Trophoblast cell (in vitro differentiated cells and primary cell): ENCODE measurements around the gene SDHB.
A peak's percentile ranks its signal among the peaks of the same experiment; 100 is the strongest.

ENCODE experiments used
- DNase-seq, 2 donors: peaks; one replicate each; pipeline ENCODE4 v3.0.0-alpha.2; 2016
- H2AFZ ChIP-seq: 2 replicates; pipeline ENCODE4 v1.6.1; 2013; ENCODE audit warnings: low read length, moderate library complexity, mild to moderate bottlenecking; ENCODE audit not compliant: insufficient read depth, poor library complexity
- H2AK5ac ChIP-seq: 2 replicates; pipeline ENCODE4 v1.6.1; 2013; ENCODE audit warnings: mild to moderate bottlenecking, low read length
- H2BK120ac ChIP-seq: 2 replicates; pipeline ENCODE4 v1.6.1; 2013; ENCODE audit warnings: low read length, mild to moderate bottlenecking, moderate library complexity; ENCODE audit not compliant: insufficient read depth, poor library complexity
- H2BK12ac ChIP-seq: 2 replicates; pipeline ENCODE4 v1.6.1; 2013; ENCODE audit warnings: mild to moderate bottlenecking, low read length, moderate library complexity
- H2BK5ac ChIP-seq: 2 replicates; pipeline ENCODE4 v1.6.1; 2013; ENCODE audit warnings: low read length, low read depth, moderate library complexity, mild to moderate bottlenecking; ENCODE audit not compliant: poor library complexity
- H3K14ac ChIP-seq: 2 replicates; pipeline ENCODE4 v1.6.1; 2013; ENCODE audit warnings: mild to moderate bottlenecking, low read length
- H3K18ac ChIP-seq: 2 replicates; pipeline ENCODE4 v1.6.1; 2013; ENCODE audit warnings: mild to moderate bottlenecking, low read length
- H3K23ac ChIP-seq: 2 replicates; pipeline ENCODE4 v1.6.1; 2013; ENCODE audit warnings: low read length
- H3K27ac ChIP-seq: 2 replicates; pipeline ENCODE4 v1.5.1; 2013; ENCODE audit warnings: low read depth, mild to moderate bottlenecking, inconsistent platforms, low read length, moderate library complexity
- H3K27me3 ChIP-seq: 2 replicates; pipeline ENCODE4 v1.6.1; 2013; ENCODE audit warnings: inconsistent platforms, mild to moderate bottlenecking, low read length, moderate library complexity; ENCODE audit not compliant: insufficient read depth
- H3K36me3 ChIP-seq, 2 experiments: 1 replicate in 1 of 2; 2 replicates in 1 of 2; pipeline ENCODE4 v1.6.1; 2013; ENCODE audit warnings: low read length in 2 of 2, mild to moderate bottlenecking in 2 of 2, moderate library complexity in 1 of 2; ENCODE audit not compliant: insufficient read depth in 2 of 2, control insufficient read depth in 1 of 2
- H3K4ac ChIP-seq: 2 replicates; pipeline ENCODE4 v1.6.1; 2013; ENCODE audit warnings: low read depth, mild to moderate bottlenecking, low read length, moderate library complexity
- H3K4me1 ChIP-seq, 2 experiments: 1 replicate in 1 of 2; 2 replicates in 1 of 2; pipeline ENCODE4 v1.6.1; 2013; ENCODE audit warnings: low read length in 2 of 2, mild to moderate bottlenecking in 2 of 2, moderate library complexity in 1 of 2; ENCODE audit not compliant: insufficient read depth in 2 of 2, control insufficient read depth in 1 of 2
- H3K4me2 ChIP-seq: 2 replicates; pipeline ENCODE4 v1.6.1; 2013; ENCODE audit warnings: inconsistent platforms, mild to moderate bottlenecking, low read length, moderate library complexity
- H3K4me3 ChIP-seq: 2 replicates; pipeline ENCODE4 v1.5.1; 2013; ENCODE audit warnings: mild to moderate bottlenecking, low read depth, low read length, inconsistent platforms
- H3K79me1 ChIP-seq: one replicate; pipeline ENCODE4 v1.6.1; 2013; ENCODE audit warnings: low read length
- H3K79me2 ChIP-seq: 2 replicates; pipeline ENCODE4 v1.6.1; 2013; ENCODE audit warnings: low read length, mild to moderate bottlenecking; ENCODE audit not compliant: control insufficient read depth, insufficient read depth, poor library complexity
- H3K9ac ChIP-seq: 2 replicates; pipeline ENCODE4 v1.6.1; 2013; ENCODE audit warnings: mild to moderate bottlenecking, low read length
- H3K9me3 ChIP-seq: 2 replicates; pipeline ENCODE4 v1.6.1; 2013; ENCODE audit warnings: low read depth, mild to moderate bottlenecking, control low read depth, inconsistent platforms, low read length; ENCODE audit not compliant: insufficient read depth
- H4K12ac ChIP-seq: 2 replicates; pipeline ENCODE4 v1.6.1; 2013; ENCODE audit warnings: low read depth, mild to moderate bottlenecking, low read length, moderate library complexity
- H4K8ac ChIP-seq: 2 replicates; pipeline ENCODE4 v1.6.1; 2013; ENCODE audit warnings: low read depth, mild to moderate bottlenecking, low read length, moderate library complexity
- H4K91ac ChIP-seq: one replicate; pipeline ENCODE4 v1.6.1; 2013; ENCODE audit warnings: low read depth, mild to moderate bottlenecking, low read length, moderate library complexity
- WGBS: extraction: QIAGEN DNeasy Blood & Tissue Kit; methylation state at CpG from one replicate; pipeline ENCODE4 v1.1.7; 2013; ENCODE audit warnings: missing lambda C conversion rate; ENCODE audit not compliant: insufficient read length, insufficient coverage; ENCODE audit errors: extremely low coverage; 5-methylcytosine and 5-hydroxymethylcytosine counted together

SDHB gene

DNA sequence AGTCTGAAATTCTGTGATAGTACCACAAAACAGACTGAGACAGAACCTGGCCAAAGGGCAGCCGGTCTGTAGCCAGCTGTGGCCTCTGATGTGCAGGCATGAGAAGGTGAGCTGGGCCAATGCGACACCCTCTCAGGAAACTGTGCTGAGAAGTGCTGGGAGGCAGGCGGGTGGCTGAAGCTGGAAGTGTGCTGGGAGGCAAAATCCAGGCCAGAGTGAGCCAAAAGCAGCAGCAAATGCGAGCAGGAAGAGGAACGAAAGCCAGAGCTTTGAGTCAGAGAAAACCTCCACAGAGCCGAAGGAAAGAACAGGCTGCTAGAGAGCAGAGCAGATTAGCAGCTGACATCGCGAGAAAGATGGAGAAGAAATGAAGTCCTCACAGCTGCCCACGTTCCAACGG is 31.9 kb downstream of the SDHB start:
- peaks cover 3% of the 10 kb centered on the region for H3K79me1 ChIP-seq
- no peak for DNase-seq
- no peak overlapping the region for H3K23ac ChIP-seq
- H2BK12ac ChIP-seq: no peak overlapping the region
- H3K4me2 ChIP-seq: no peak overlapping the region
- no peak overlapping the region for H2AFZ ChIP-seq
- H3K27ac ChIP-seq: peak overlapping the region; percentile 1
- no peaks in the 10 kb centered on the region for H3K79me2 ChIP-seq
- H3K9me3 ChIP-seq: peaks cover 3% of the 10 kb centered on the region
- H3K27me3 ChIP-seq: no peaks in the 10 kb centered on the region
- peak overlapping the region; percentile 70 for H4K12ac ChIP-seq
- no peak overlapping the region for H2AK5ac ChIP-seq
- no peak overlapping the region for H2BK120ac ChIP-seq
- H4K8ac ChIP-seq: no peak overlapping the region
- no peak overlapping the region for H2BK5ac ChIP-seq
- H3K4me3 ChIP-seq: no peak overlapping the region
- no peak overlapping the region for H3K18ac ChIP-seq
- H3K4me1 ChIP-seq: peaks cover 9 to 19% of the 10 kb centered on the region in 2 experiments
- no peak overlapping the region for H3K4ac ChIP-seq
- no peak overlapping the region for H3K9ac ChIP-seq
- peaks cover 41 to 60% of the 10 kb centered on the region in 2 experiments for H3K36me3 ChIP-seq
- no CpG with 5 or more reads among the region's 10 CpGs for WGBS
- H4K91ac ChIP-seq: no peak overlapping the region
- H3K14ac ChIP-seq: no peak overlapping the region

DNA sequence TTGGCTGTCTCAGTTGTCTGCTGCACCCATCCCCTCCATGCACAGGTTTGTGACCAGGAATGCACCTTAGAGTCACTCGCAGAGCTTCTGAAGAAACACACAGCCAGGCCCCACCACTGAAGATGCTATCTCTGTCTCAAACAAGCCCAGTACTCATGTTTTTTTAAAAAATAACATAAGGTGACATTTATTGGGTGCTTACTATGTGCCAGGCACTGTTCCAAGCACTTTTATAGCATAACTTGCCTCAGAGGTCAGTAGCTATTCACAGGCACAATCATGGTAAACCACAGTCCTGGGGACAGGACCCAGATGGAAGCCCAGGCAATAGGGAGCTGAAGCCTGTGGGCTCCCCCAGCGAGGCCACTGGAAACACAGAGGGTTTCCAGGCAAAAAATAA is 33.3 kb downstream of the SDHB start:
- no peak overlapping the region for H3K4ac ChIP-seq
- no peak overlapping the region for H3K14ac ChIP-seq
- H3K27ac ChIP-seq: no peak overlapping the region
- no peak overlapping the region for H3K23ac ChIP-seq
- H4K8ac ChIP-seq: no peak overlapping the region
- H2BK12ac ChIP-seq: no peak overlapping the region
- H3K79me1 ChIP-seq: peaks cover 8% of the 10 kb centered on the region
- peaks cover 3% of the 10 kb centered on the region for H3K9me3 ChIP-seq
- peaks cover 15 to 26% of the 10 kb centered on the region in 2 experiments for H3K4me1 ChIP-seq
- no peak overlapping the region for H3K18ac ChIP-seq
- no peaks in the 10 kb centered on the region for H3K27me3 ChIP-seq
- no peak overlapping the region for H3K9ac ChIP-seq
- no CpG with 5 or more reads among the region's 2 CpGs for WGBS
- no peak overlapping the region for H3K4me3 ChIP-seq
- H3K36me3 ChIP-seq: peaks cover 38 to 50% of the 10 kb centered on the region in 2 experiments
- H2AFZ ChIP-seq: no peak overlapping the region
- no peak overlapping the region for H4K12ac ChIP-seq
- H3K79me2 ChIP-seq: no peaks in the 10 kb centered on the region
- no peak overlapping the region for H2AK5ac ChIP-seq
- no peak overlapping the region for H4K91ac ChIP-seq
- H2BK5ac ChIP-seq: no peak overlapping the region
- no peak overlapping the region for H2BK120ac ChIP-seq
- no peak overlapping the region for H3K4me2 ChIP-seq
- DNase-seq: no peak

DNA sequence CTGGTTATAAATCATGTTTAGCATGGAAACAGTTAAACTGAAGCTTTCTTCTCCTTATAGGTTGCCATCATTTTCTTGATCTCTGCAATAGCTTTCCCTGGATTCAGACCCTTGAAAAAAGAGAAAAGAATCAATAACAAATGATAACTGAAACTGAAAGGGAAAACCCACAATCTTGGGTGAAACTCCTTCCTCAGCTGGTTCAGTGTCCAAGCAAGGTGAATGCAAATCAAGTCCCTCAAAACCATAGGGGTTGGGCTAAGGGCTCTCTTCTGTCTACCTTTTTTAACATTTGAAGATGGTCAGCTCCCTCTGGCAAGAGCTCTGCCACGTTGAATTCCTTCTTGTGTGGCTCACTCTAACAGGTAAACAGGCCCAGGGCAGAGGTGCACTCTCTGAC is 35.0 kb downstream of the SDHB start:
- no peak overlapping the region for H2AK5ac ChIP-seq
- H3K79me1 ChIP-seq: peaks cover 10% of the 10 kb centered on the region
- no peaks in the 10 kb centered on the region for H3K9me3 ChIP-seq
- H3K18ac ChIP-seq: no peak overlapping the region
- no peak overlapping the region for H3K23ac ChIP-seq
- H3K79me2 ChIP-seq: no peaks in the 10 kb centered on the region
- no peak overlapping the region for H2AFZ ChIP-seq
- H4K8ac ChIP-seq: no peak overlapping the region
- no peak overlapping the region for H3K4me2 ChIP-seq
- no peak overlapping the region for H2BK5ac ChIP-seq
- no peak overlapping the region for H3K9ac ChIP-seq
- H2BK12ac ChIP-seq: no peak overlapping the region
- H3K36me3 ChIP-seq: peaks cover 33 to 44% of the 10 kb centered on the region in 2 experiments
- no peak overlapping the region for H3K14ac ChIP-seq
- H3K4me3 ChIP-seq: no peak overlapping the region
- no peak overlapping the region for H4K91ac ChIP-seq
- H3K4me1 ChIP-seq: peaks cover 18 to 25% of the 10 kb centered on the region in 2 experiments
- no peak overlapping the region for H2BK120ac ChIP-seq
- no peak overlapping the region for H3K27ac ChIP-seq
- no peak overlapping the region for H3K4ac ChIP-seq
- DNase-seq: no peak
- H4K12ac ChIP-seq: no peak overlapping the region
- WGBS: no CpG with 5 or more reads among the region's 1 CpG
- no peaks in the 10 kb centered on the region for H3K27me3 ChIP-seq

DNA sequence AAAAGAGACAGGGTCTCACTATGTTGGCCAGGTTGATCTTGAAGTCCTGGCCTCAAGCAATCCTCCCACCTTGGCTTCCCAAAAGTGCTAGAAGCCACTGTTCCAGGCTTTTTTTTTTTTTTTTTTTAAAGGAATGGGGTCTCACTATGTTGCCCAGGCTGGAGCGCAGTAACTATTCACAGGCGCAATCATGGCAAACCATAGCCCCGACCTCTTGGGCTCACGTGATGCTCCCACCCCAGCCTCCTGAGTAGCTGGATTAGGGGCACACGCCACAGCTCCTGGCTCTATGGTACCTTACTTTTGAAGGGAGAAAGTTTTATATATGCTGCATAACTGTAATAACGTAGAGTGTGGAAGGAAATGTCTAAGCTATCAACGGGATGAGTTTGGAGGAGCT is 36.4 kb downstream of the SDHB start:
- whole genome bisulfite sequencing: no CpG with 5 or more reads among the region's 7 CpGs
- H3K36me3 ChIP-seq: peaks cover 32 to 33% of the 10 kb centered on the region in 2 experiments
- no peak overlapping the region for H2BK5ac ChIP-seq
- H4K12ac ChIP-seq: no peak overlapping the region
- H3K27ac ChIP-seq: no peak overlapping the region
- DNase-seq: no peak
- H2AK5ac ChIP-seq: no peak overlapping the region
- no peak overlapping the region for H3K4me2 ChIP-seq
- H3K4me3 ChIP-seq: no peak overlapping the region
- no peak overlapping the region for H2AFZ ChIP-seq
- peaks cover 11% of the 10 kb centered on the region for H3K79me1 ChIP-seq
- no peaks in the 10 kb centered on the region for H3K27me3 ChIP-seq
- H3K18ac ChIP-seq: no peak overlapping the region
- no peak overlapping the region for H2BK12ac ChIP-seq
- no peak overlapping the region for H3K23ac ChIP-seq
- H3K14ac ChIP-seq: no peak overlapping the region
- no peak overlapping the region for H3K4ac ChIP-seq
- H3K79me2 ChIP-seq: no peaks in the 10 kb centered on the region
- peaks cover 20 to 25% of the 10 kb centered on the region in 2 experiments for H3K4me1 ChIP-seq
- no peak overlapping the region for H2BK120ac ChIP-seq
- H3K9ac ChIP-seq: no peak overlapping the region
- H4K91ac ChIP-seq: no peak overlapping the region
- H3K9me3 ChIP-seq: no peaks in the 10 kb centered on the region
- no peak overlapping the region for H4K8ac ChIP-seq
